ENCODE measurements around the gene KCNQ2. TPM values are rescaled to one million over a fixed set of nuclear protein-coding genes. Genes with fewer than 3 reads are reported as not detected.

The KCNQ2 gene
- polyA plus RNA-seq, 3 donors = not detected

DNA sequence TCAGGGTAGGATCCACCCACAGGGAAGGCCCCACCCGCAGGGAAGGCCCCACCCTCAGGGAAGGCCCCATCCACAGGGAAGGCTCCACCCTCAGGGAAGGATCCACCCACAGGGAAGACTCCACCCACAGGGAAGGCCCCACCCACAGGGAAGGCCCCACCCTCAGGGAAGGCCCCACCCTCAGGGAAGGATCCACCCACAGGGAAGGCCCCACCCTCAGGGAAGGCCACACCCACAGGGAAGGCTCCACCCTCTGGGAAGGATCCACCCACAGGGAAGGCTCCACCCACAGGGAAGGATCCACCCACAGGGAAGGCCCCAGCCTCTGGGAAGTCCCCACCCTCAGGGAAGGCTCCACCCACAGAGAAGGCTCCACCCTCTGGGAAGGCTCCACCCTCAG, 40.5 kb downstream of the KCNQ2 start:
- no peak overlapping the region for H3K27ac Mint-ChIP-seq
- Histone ChIP-seq H3K4me3 (replicated peaks in 1 of 3; ENCODE audit: low read depth in 2 of 3, low read length in 3 of 3) (no peak overlapping the region), H3K27ac (ENCODE audit: low read depth in 1 of 2, low read length in 2 of 2) (no peak overlapping the region), H3K36me3 (replicated peaks in 1 of 2; ENCODE audit: control insufficient read depth in 1 of 2, insufficient read depth in 2 of 2, low read length in 2 of 2) (no peaks in the 10 kb centered on the region), H3K79me2 (ENCODE audit: insufficient read depth, low read length) (no peaks in the 10 kb centered on the region), H2AFZ (ENCODE audit: insufficient read depth, low read depth, low read length, poor library complexity, severe bottlenecking) (no peak overlapping the region), H3K4me2 (replicated peaks; ENCODE audit: extremely low read depth, low read length, poor library complexity, severe bottlenecking) (no peak overlapping the region), H3K9ac (ENCODE audit: insufficient read depth, low read length, poor library complexity, severe bottlenecking) (no peak overlapping the region), H4K20me1 (ENCODE audit: insufficient read depth, low read length) (no peaks in the 10 kb centered on the region), H3K27me3 (ENCODE audit: control insufficient read depth in 2 of 2, insufficient read depth in 2 of 2, low read length in 2 of 2) (no peaks in the 10 kb centered on the region), H3K4me1 (ENCODE audit: control insufficient read depth in 1 of 2, insufficient read depth in 2 of 2, low read length in 2 of 2) (peaks cover 5 to 8% of the 10 kb centered on the region in 2 donors), H3K9me3 (replicated peaks in 1 of 2; ENCODE audit: control insufficient read depth in 1 of 2, insufficient read depth in 1 of 2, low read length in 2 of 2) (peaks cover 0 to 9% of the 10 kb centered on the region in 2 donors)
- H3K27me3 Mint-ChIP-seq (ENCODE audit: low read depth in 3 of 3) = peaks cover 0 to 21% (median 3%) of the 10 kb centered on the region in 3 donors
- TF ChIP-seq, protein P1, sequence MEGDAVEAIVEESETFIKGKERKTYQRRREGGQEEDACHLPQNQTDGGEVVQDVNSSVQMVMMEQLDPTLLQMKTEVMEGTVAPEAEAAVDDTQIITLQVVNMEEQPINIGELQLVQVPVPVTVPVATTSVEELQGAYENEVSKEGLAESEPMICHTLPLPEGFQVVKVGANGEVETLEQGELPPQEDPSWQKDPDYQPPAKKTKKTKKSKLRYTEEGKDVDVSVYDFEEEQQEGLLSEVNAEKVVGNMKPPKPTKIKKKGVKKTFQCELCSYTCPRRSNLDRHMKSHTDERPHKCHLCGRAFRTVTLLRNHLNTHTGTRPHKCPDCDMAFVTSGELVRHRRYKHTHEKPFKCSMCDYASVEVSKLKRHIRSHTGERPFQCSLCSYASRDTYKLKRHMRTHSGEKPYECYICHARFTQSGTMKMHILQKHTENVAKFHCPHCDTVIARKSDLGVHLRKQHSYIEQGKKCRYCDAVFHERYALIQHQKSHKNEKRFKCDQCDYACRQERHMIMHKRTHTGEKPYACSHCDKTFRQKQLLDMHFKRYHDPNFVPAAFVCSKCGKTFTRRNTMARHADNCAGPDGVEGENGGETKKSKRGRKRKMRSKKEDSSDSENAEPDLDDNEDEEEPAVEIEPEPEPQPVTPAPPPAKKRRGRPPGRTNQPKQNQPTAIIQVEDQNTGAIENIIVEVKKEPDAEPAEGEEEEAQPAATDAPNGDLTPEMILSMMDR (IDR thresholded peaks at IDR 0.05) = no peak
- H3K36me3 Mint-ChIP-seq = no peaks in the 10 kb centered on the region
- DNase-seq = no peak
- intact Hi-C loops (cut with micrococcal nuclease) = no loop called here
- H3K4me1 Mint-ChIP-seq = peaks cover 7% of the 10 kb centered on the region
- WGBS (ENCODE audit: insufficient coverage) = no CpG with 5 or more reads among the region's 1 CpG
- no peaks in the 10 kb centered on the region for H3K9me3 Mint-ChIP-seq
- no peak overlapping the region for H3K4me3 Mint-ChIP-seq

DNA sequence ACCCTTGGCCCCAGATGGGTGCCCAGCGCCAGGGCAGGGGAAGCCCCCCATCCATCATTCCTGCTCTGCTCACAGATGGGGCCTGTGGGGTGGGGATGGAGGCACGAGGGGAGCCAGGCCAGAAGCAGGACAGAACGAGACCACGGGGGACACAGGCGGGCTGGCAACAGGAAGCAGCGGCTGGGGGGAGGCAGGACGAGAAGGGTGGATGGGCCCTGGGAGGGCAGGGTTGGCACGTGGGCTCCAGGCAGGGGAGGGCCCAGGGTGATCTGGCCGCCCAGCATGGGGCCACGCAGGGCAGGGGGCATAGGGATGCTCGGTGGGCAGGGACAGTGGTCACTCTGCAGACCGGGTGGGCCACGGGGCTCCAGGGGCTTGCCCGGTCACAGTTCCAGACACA, 41.6 kb downstream of the KCNQ2 start:
- Mint-ChIP-seq H3K27me3 (ENCODE audit: low read depth in 3 of 3) (peaks cover 0 to 20% (median 3%) of the 10 kb centered on the region in 3 donors), H3K4me1 (peaks cover 7% of the 10 kb centered on the region), H3K4me3 (no peak overlapping the region), H3K36me3 (no peaks in the 10 kb centered on the region), H3K27ac (no peak overlapping the region), H3K9me3 (no peaks in the 10 kb centered on the region)
- H3K9me3 ChIP-seq (replicated peaks in 1 of 2; ENCODE audit: control insufficient read depth in 1 of 2, insufficient read depth in 1 of 2, low read length in 2 of 2) = peaks cover 0 to 9% of the 10 kb centered on the region in 2 donors
- H4K20me1 ChIP-seq (ENCODE audit: insufficient read depth, low read length) = no peaks in the 10 kb centered on the region
- TF ChIP-seq, protein P1 (IDR thresholded peaks at IDR 0.05) = no peak
- H3K9ac ChIP-seq (ENCODE audit: insufficient read depth, low read length, poor library complexity, severe bottlenecking) = no peak overlapping the region
- peaks cover 5 to 8% of the 10 kb centered on the region in 2 donors for H3K4me1 ChIP-seq (ENCODE audit: control insufficient read depth in 1 of 2, insufficient read depth in 2 of 2, low read length in 2 of 2)
- no peak for DNase-seq
- no peak overlapping the region for H2AFZ ChIP-seq (ENCODE audit: insufficient read depth, low read depth, low read length, poor library complexity, severe bottlenecking)
- intact Hi-C loops (cut with micrococcal nuclease) = no loop called here
- H3K4me3 ChIP-seq (replicated peaks in 1 of 3; ENCODE audit: low read depth in 2 of 3, low read length in 3 of 3) = no peak overlapping the region
- WGBS (ENCODE audit: insufficient coverage) = 74% methylated on average over 12 of the region's 14 CpGs
- no peaks in the 10 kb centered on the region for H3K27me3 ChIP-seq (ENCODE audit: control insufficient read depth in 2 of 2, insufficient read depth in 2 of 2, low read length in 2 of 2)
- no peak overlapping the region for H3K27ac ChIP-seq (ENCODE audit: low read depth in 1 of 2, low read length in 2 of 2)
- no peaks in the 10 kb centered on the region for H3K36me3 ChIP-seq (replicated peaks in 1 of 2; ENCODE audit: control insufficient read depth in 1 of 2, insufficient read depth in 2 of 2, low read length in 2 of 2)
- H3K79me2 ChIP-seq (ENCODE audit: insufficient read depth, low read length) = no peaks in the 10 kb centered on the region
- H3K4me2 ChIP-seq (replicated peaks; ENCODE audit: extremely low read depth, low read length, poor library complexity, severe bottlenecking) = no peak overlapping the region
